NT2/D1 (cell line): ENCODE measurements around the gene SAYSD1.

Experiments
- SUZ12 ChIP-seq: IDR thresholded peaks from 2 replicates; pipeline ENCODE4 v1.6.1; 2011; ENCODE audit not compliant: insufficient read length, insufficient read depth; ENCODE audit errors: extremely low read depth
- YY1 ChIP-seq: IDR thresholded peaks from 2 replicates; pipeline ENCODE4 v1.6.1; 2011; ENCODE audit not compliant: insufficient read length, insufficient read depth
- ZNF274 ChIP-seq: IDR thresholded peaks from 2 replicates; pipeline ENCODE4 v1.6.1; 2011; ENCODE audit warnings: mild to moderate bottlenecking, low read depth, low read length

GRCh38 chr6:39086294-39086693 lies 28.7 kb downstream of the SAYSD1 start:
- TF ChIP-seq ZNF274 (no peak), YY1 (no peak), SUZ12 (no peak)
